ENCODE measurements around the gene RNU6-8. TPM values are rescaled to one million over a fixed set of nuclear protein-coding genes. Genes with fewer than 3 reads are reported as not detected.

Gene RNU6-8
- total and polyA plus RNA-seq, 2 donors (not counting 1 experiment from before 2014, with no cell fraction given) = not detected

GRCh38 chr14:32226056-32226455, 23.0 kb upstream of the RNU6-8 start:
- H3K4me2 ChIP-seq (ENCODE audit: extremely low read depth, insufficient read depth, low read length) = no peak overlapping the region

GRCh38 chr14:32225378-32225920, 22.4 kb upstream of the RNU6-8 start:
- peaks cover 1% of the 10 kb centered on the region for H3K4me1 ChIP-seq (ENCODE audit: control insufficient read depth, extremely low read depth, insufficient read depth, low read length)
- no peak overlapping the region for H2AFZ ChIP-seq (ENCODE audit: low read length)

More at GRCh38 chr14:32226056-32226455, 23.0 kb upstream of the RNU6-8 start:
- no peak overlapping the region for H3K9ac ChIP-seq (ENCODE audit: insufficient read depth, low read length)
- no peaks in the 10 kb centered on the region for H3K79me2 ChIP-seq (ENCODE audit: control insufficient read depth, insufficient read depth, low read length)
- no peaks in the 10 kb centered on the region for H4K20me1 ChIP-seq (ENCODE audit: control insufficient read depth, extremely low read depth, insufficient read depth, low read length)
- no peak overlapping the region for H3K27ac ChIP-seq (ENCODE audit: insufficient read depth, low read length)
- DNase-seq (ENCODE audit: low read depth in 2 of 2) = peak in 1 of 2 donors; percentile 58
- H3K4me3 ChIP-seq (replicated peaks in 1 of 4; ENCODE audit: control extremely low read depth in 1 of 4, insufficient read depth in 1 of 4, low read depth in 3 of 4, low read length in 4 of 4) = no peak overlapping the region
- no peaks in the 10 kb centered on the region for H3K27me3 ChIP-seq (ENCODE audit: control insufficient read depth, insufficient read depth, low read length)
- H3K36me3 ChIP-seq (ENCODE audit: control insufficient read depth, insufficient read depth, low read length) = no peaks in the 10 kb centered on the region
- no peak for TF ChIP-seq CTCF (conservative IDR thresholded peaks at IDR 0.05 in 1 of 2, IDR thresholded peaks at IDR 0.05 in 1 of 2; ENCODE audit: low read depth in 1 of 2, low read length in 2 of 2)
- TF ChIP-seq EZH2 (IDR thresholded peaks at IDR 0.05; ENCODE audit: low read length, missing control alignments) = no peak
- H3K9me3 ChIP-seq (ENCODE audit: control insufficient read depth, insufficient read depth, low read depth, low read length) = no peaks in the 10 kb centered on the region
- H2AFZ ChIP-seq (ENCODE audit: low read length) = no peak overlapping the region
- peaks cover 6% of the 10 kb centered on the region for H3K4me1 ChIP-seq (ENCODE audit: control insufficient read depth, extremely low read depth, insufficient read depth, low read length)

GRCh38 chr14:32224737-32225377, 21.8 kb upstream of the RNU6-8 start:
- no peak for TF ChIP-seq EZH2 (IDR thresholded peaks at IDR 0.05; ENCODE audit: low read length, missing control alignments)
- TF ChIP-seq CTCF (conservative IDR thresholded peaks at IDR 0.05 in 1 of 2, IDR thresholded peaks at IDR 0.05 in 1 of 2; ENCODE audit: low read depth in 1 of 2, low read length in 2 of 2) = peak; percentile 41 to 52
- no peaks in the 10 kb centered on the region for H3K9me3 ChIP-seq (ENCODE audit: control insufficient read depth, insufficient read depth, low read depth, low read length)
- H3K36me3 ChIP-seq (ENCODE audit: control insufficient read depth, insufficient read depth, low read length) = no peaks in the 10 kb centered on the region
- H3K4me3 ChIP-seq (replicated peaks in 1 of 4; ENCODE audit: control extremely low read depth in 1 of 4, insufficient read depth in 1 of 4, low read depth in 3 of 4, low read length in 4 of 4) = no peak overlapping the region
- H2AFZ ChIP-seq (ENCODE audit: low read length) = no peak overlapping the region
- peak; percentile 55 to 71 for DNase-seq (ENCODE audit: low read depth in 2 of 2)
- no peaks in the 10 kb centered on the region for H3K27me3 ChIP-seq (ENCODE audit: control insufficient read depth, insufficient read depth, low read length)
- no peak overlapping the region for H3K9ac ChIP-seq (ENCODE audit: insufficient read depth, low read length)
- no peak overlapping the region for H3K27ac ChIP-seq (ENCODE audit: insufficient read depth, low read length)
- H3K4me2 ChIP-seq (ENCODE audit: extremely low read depth, insufficient read depth, low read length) = no peak overlapping the region
- H3K79me2 ChIP-seq (ENCODE audit: control insufficient read depth, insufficient read depth, low read length) = no peaks in the 10 kb centered on the region
- no peaks in the 10 kb centered on the region for H3K4me1 ChIP-seq (ENCODE audit: control insufficient read depth, extremely low read depth, insufficient read depth, low read length)
- no peaks in the 10 kb centered on the region for H4K20me1 ChIP-seq (ENCODE audit: control insufficient read depth, extremely low read depth, insufficient read depth, low read length)

More at GRCh38 chr14:32225378-32225920, 22.4 kb upstream of the RNU6-8 start:
- no peaks in the 10 kb centered on the region for H3K36me3 ChIP-seq (ENCODE audit: control insufficient read depth, insufficient read depth, low read length)
- no peaks in the 10 kb centered on the region for H3K79me2 ChIP-seq (ENCODE audit: control insufficient read depth, insufficient read depth, low read length)
- TF ChIP-seq EZH2 (IDR thresholded peaks at IDR 0.05; ENCODE audit: low read length, missing control alignments) = no peak
- TF ChIP-seq CTCF (conservative IDR thresholded peaks at IDR 0.05 in 1 of 2, IDR thresholded peaks at IDR 0.05 in 1 of 2; ENCODE audit: low read depth in 1 of 2, low read length in 2 of 2) = no peak
- no peak for DNase-seq (ENCODE audit: low read depth in 2 of 2)
- H3K9me3 ChIP-seq (ENCODE audit: control insufficient read depth, insufficient read depth, low read depth, low read length) = no peaks in the 10 kb centered on the region
- H3K4me3 ChIP-seq (replicated peaks in 1 of 4; ENCODE audit: control extremely low read depth in 1 of 4, insufficient read depth in 1 of 4, low read depth in 3 of 4, low read length in 4 of 4) = no peak overlapping the region
- H3K27ac ChIP-seq (ENCODE audit: insufficient read depth, low read length) = no peak overlapping the region
- H3K27me3 ChIP-seq (ENCODE audit: control insufficient read depth, insufficient read depth, low read length) = no peaks in the 10 kb centered on the region
- H3K4me2 ChIP-seq (ENCODE audit: extremely low read depth, insufficient read depth, low read length) = no peak overlapping the region
- no peak overlapping the region for H3K9ac ChIP-seq (ENCODE audit: insufficient read depth, low read length)
- H4K20me1 ChIP-seq (ENCODE audit: control insufficient read depth, extremely low read depth, insufficient read depth, low read length) = no peaks in the 10 kb centered on the region
